Ectodermal cell (in vitro differentiated cells): ENCODE results near the gene CDK6.

Experiments used
- H3K27ac ChIP-seq: 2 replicates; pipeline ENCODE4 v1.7.0; 2013; ENCODE audit warnings: mild to moderate bottlenecking, low read depth, low read length; ENCODE audit not compliant: insufficient read depth, poor library complexity, severe bottlenecking
- H3K27me3 ChIP-seq: 2 replicates; pipeline ENCODE4 v1.7.0; 2013; ENCODE audit warnings: mild to moderate bottlenecking, low read length; ENCODE audit not compliant: insufficient read depth, control insufficient read depth, poor library complexity, severe bottlenecking
- H3K36me3 ChIP-seq: one replicate; pipeline ENCODE4 v1.7.0; 2013; ENCODE audit warnings: low read length; ENCODE audit not compliant: control insufficient read depth, insufficient read depth
- H3K4me1 ChIP-seq: one replicate; pipeline ENCODE4 v1.7.0; 2013; ENCODE audit warnings: low read length; ENCODE audit not compliant: control insufficient read depth, insufficient read depth
- H3K4me3 ChIP-seq: 2 replicates; pipeline ENCODE4 v1.7.0; 2013; ENCODE audit warnings: low read depth, low read length, control low read depth; ENCODE audit not compliant: insufficient read depth
- H3K9me3 ChIP-seq: 2 replicates; pipeline ENCODE4 v1.7.0; 2013; ENCODE audit warnings: mild to moderate bottlenecking, low read length, moderate library complexity; ENCODE audit not compliant: control insufficient read depth
- WGBS, 2 experiments: methylation state at CpG; one replicate each; pipeline ENCODE4 v1.1.7; 2013; ENCODE audit warnings: missing lambda C conversion rate in 2 of 2; 5-methylcytosine and 5-hydroxymethylcytosine counted together

The CDK6 gene

GRCh38 chr7:92782855-92783254, 53.5 kb downstream of the CDK6 start:
- no peaks in the 10 kb centered on the region for H3K27me3 ChIP-seq
- no peak overlapping the region for H3K4me3 ChIP-seq
- peaks cover 17% of the 10 kb centered on the region for H3K4me1 ChIP-seq
- no peaks in the 10 kb centered on the region for H3K9me3 ChIP-seq
- WGBS, 2 experiments = 92 to 93% methylated on average over 3 of the region's 3 CpGs
- H3K36me3 ChIP-seq = no peaks in the 10 kb centered on the region
- no peak overlapping the region for H3K27ac ChIP-seq

DNA sequence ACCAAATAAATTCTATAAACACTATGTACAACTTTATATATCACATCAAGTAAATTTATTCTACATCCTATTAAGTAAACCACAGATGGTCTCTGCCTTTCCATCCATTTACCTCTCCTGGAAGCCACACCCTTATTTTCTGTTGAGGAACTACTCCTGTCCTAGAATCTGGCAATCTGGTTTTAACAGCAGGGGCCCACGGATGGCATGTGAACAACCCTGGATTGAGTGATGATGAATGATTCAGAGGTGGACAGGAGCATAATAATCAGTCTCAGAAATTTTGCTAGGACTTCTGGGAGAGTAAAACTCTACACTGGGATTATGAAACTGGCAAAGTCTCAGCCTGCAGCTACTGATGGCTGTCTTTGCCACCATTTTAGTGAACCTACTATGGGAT, 54.1 kb downstream of the CDK6 start:
- Histone ChIP-seq H3K4me3 (no peak overlapping the region), H3K9me3 (no peaks in the 10 kb centered on the region), H3K36me3 (no peaks in the 10 kb centered on the region), H3K27ac (no peak overlapping the region), H3K4me1 (peaks cover 17% of the 10 kb centered on the region), H3K27me3 (no peaks in the 10 kb centered on the region)
- WGBS, 2 experiments = 90 to 100% methylated on average over 1 of the region's 1 CpG

DNA sequence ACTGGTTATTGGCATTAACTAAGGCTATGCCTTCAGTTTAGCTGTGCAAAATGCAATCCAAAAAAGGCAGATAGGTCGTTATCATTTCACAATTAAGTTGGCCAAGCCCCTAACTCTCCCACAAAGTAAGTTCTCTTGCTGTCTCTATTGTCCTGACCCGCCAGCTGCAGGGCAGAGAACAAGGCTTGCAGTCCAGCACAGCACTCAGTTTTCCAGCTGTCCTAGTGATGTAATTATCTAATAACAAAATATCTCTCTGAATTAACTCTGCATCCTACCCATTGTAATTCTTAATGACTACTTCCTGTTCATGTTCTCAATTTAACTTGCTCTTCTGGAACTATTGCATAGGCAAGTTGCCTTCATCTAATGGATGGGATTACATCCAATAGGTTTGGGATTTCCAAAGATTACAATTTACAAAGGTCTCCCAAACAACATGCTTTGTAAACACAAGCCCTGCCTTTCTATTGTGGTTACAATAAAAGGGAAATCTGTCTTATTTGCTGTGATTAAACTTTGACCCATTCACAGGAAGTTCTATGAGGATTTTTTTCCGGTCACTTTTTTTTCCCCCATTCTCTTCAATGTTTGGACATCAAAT, 55.2 kb downstream of the CDK6 start:
- Histone ChIP-seq H3K9me3 (no peaks in the 10 kb centered on the region), H3K36me3 (no peaks in the 10 kb centered on the region), H3K27me3 (no peaks in the 10 kb centered on the region), H3K4me3 (no peak overlapping the region), H3K4me1 (peaks cover 17% of the 10 kb centered on the region), H3K27ac (no peak overlapping the region)
- WGBS, 2 experiments = 81 to 83% methylated on average over 3 of the region's 3 CpGs

DNA sequence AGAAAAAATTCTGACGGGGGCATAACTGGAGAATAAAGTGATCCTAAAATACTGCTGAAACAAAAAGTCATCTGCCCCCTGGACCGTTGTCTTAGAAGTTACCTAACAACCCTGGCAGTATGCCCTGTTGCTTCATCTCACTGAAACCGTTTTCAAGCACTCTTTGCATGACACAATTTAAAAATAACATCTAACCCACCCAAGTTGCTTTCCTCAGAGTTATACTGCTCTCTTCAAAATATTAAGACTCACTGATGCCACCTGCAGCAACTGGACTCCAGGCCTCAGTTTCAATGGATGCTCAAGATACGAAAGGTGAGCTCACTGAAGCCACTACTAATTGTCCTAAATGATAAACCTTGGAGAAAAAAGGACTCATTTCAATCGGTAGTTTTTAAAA, 57.4 kb downstream of the CDK6 start:
- 93 to 95% methylated on average over 4 of the region's 5 CpGs for WGBS, 2 experiments

DNA sequence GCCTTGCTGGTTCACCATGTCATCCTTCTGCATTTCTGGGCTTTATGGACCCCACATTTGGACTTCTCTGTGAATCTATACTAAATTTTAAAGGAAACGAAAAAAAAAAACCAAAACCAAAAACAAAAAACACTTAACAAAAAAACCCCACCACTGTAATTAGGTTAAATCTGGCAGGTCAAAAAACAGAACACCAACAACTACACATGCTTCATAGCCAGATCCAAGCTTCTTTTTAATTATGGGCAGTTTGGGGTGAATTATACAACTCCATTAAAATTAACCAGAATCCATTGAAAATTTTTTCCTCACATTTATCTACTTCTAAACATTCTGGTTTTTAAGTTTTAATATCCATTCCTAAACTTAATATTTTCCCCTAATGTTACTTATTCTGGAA, 58.4 kb downstream of the CDK6 start:
- WGBS, 2 experiments = 81 to 83% methylated on average over 1 of the region's 1 CpG
- Histone ChIP-seq H3K9me3 (no peaks in the 10 kb centered on the region), H3K27me3 (no peaks in the 10 kb centered on the region), H3K27ac (no peak overlapping the region), H3K36me3 (no peaks in the 10 kb centered on the region), H3K4me3 (no peak overlapping the region), H3K4me1 (peaks cover 7% of the 10 kb centered on the region)

More for the DNA sequence above, 57.4 kb downstream of the CDK6 start:
- Histone ChIP-seq H3K36me3 (no peaks in the 10 kb centered on the region), H3K27me3 (no peaks in the 10 kb centered on the region), H3K27ac (no peak overlapping the region), H3K4me3 (no peak overlapping the region), H3K4me1 (peaks cover 7% of the 10 kb centered on the region), H3K9me3 (no peaks in the 10 kb centered on the region)

DNA sequence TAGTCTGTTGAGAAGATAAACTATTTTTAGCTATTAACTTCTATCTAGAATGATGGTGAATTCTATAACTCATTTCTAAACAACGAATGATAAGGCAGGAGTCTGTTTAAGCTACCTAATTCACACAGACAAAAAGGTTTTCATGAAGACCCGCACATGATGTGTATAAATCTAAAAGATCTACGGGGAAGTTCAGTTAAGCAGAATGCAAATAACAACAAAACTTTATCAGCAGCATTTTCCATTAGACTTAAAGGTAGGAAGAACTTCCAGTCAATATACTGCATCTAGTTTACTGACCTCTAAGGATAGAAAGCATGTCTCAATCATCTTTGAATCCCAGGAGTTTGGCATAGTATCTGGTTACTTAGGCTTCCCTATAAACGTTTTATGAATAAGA, 62.6 kb downstream of the CDK6 start:
- H3K27ac ChIP-seq = no peak overlapping the region
- H3K4me3 ChIP-seq = no peak overlapping the region
- no peaks in the 10 kb centered on the region for H3K27me3 ChIP-seq
- H3K4me1 ChIP-seq = peaks cover 2% of the 10 kb centered on the region
- no peaks in the 10 kb centered on the region for H3K9me3 ChIP-seq
- no peaks in the 10 kb centered on the region for H3K36me3 ChIP-seq
- WGBS, 2 experiments = 82 to 96% methylated on average over 4 of the region's 4 CpGs

DNA sequence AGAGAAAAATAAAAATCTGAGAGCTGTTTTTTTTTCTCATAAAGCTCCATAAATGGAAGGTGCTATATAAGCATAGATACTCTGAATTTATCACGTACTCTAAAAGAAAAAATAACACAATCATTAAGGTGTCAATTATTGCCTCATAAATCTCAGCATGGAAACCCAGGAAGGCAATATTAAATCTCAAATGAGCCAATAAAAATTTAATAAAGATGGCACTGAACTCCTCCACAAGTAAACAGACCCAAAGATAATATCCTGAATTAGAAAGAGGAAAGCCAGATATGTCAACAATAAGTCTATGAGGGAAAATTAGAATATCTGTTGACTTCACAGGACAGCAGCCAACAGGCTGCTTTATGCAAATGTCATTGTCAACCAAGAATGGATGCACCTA, 66.5 kb downstream of the CDK6 start:
- Histone ChIP-seq H3K9me3 (no peaks in the 10 kb centered on the region), H3K4me1 (peaks cover 12% of the 10 kb centered on the region), H3K27me3 (no peaks in the 10 kb centered on the region), H3K36me3 (no peaks in the 10 kb centered on the region), H3K4me3 (no peak overlapping the region), H3K27ac (peak overlapping the region; percentile 16)
- 75% methylated on average over 1 of the region's 1 CpG; no CpG with 5 or more reads in 1 of the 2 experiments for WGBS, 2 experiments

DNA sequence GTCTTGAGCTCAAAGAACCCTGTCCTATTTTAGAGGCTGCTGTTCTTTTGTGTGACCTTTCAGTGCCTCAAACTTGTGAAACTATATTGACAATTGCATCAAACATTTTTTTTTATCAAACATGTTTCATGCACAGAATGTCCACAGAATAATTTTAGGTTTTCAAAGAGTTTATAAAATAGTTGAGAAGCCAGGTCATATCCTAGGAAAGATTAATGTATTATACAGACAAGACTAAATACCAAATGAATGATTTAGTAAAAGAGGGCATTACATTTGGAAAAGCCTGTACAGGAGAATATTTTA, 67.0 kb downstream of the CDK6 start:
- peak overlapping the region; percentile 16 for H3K27ac ChIP-seq
- H3K9me3 ChIP-seq = no peaks in the 10 kb centered on the region
- no peak overlapping the region for H3K4me3 ChIP-seq
- H3K36me3 ChIP-seq = no peaks in the 10 kb centered on the region
- H3K4me1 ChIP-seq = peaks cover 13% of the 10 kb centered on the region
- H3K27me3 ChIP-seq = no peaks in the 10 kb centered on the region

DNA sequence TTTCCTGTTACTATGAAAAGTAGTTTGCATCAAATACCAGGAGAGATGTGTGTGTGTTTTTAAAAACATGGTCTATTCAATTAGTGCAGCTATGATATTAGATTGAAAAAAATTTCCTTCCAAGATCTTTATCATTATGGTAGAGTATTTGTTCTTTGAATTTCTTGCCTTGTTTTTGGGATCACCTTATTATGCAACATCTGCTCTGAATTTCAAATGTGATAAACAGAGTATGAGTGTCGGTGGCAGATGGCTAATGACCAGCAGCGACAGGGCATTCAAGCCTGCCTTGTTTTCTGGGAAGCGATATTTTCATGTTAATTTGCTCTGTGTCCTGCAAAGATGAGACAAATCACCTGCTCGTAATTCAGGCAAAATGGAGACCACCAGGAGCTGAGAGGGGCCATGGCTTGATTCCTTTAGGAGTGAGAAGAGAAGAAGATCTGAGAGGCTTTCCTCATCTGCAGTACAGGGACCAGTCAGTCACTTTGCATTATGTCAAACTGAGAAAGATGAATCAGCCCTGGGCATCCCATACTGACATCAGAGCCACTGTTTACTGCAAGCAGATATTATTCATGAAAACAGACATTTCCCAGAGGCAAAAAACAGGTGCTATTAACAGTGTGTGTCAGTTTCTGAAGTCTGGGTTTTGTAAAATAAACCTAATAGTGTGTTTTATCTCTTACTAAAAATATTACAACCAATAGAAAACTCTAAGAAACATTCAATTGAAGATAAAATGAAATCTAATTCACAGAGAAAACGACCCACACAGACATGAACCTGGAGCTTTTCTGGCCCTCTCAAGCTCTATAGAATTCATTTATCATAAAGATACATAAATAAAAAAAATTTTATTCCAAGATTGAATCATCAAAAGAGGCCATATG, 67.6 kb downstream of the CDK6 start:
- Histone ChIP-seq H3K9me3 (no peaks in the 10 kb centered on the region), H3K27ac (no peak overlapping the region), H3K27me3 (no peaks in the 10 kb centered on the region), H3K4me1 (peaks cover 19% of the 10 kb centered on the region), H3K4me3 (no peak overlapping the region), H3K36me3 (no peaks in the 10 kb centered on the region)
- 17 to 34% methylated on average over 4 to 5 of the region's 5 CpGs for WGBS, 2 experiments

GRCh38 chr7:92767437-92767836, 68.9 kb downstream of the CDK6 start:
- no peaks in the 10 kb centered on the region for H3K9me3 ChIP-seq
- H3K4me1 ChIP-seq = peaks cover 24% of the 10 kb centered on the region
- H3K36me3 ChIP-seq = no peaks in the 10 kb centered on the region
- H3K4me3 ChIP-seq = no peak overlapping the region
- no peaks in the 10 kb centered on the region for H3K27me3 ChIP-seq
- no peak overlapping the region for H3K27ac ChIP-seq
